Amniotic epithelial cell (primary cell): ENCODE results near the gene CHST15.
A peak's percentile ranks its signal among the peaks of the same experiment; 100 is the strongest.
"Not testable (repeated sequence)": the region's sequence is repeated elsewhere in the genome, so short reads cannot be mapped to it uniquely, and the experiment has no call there.

ENCODE experiments used
- DNase-seq: peaks from one replicate; pipeline ENCODE4 v3.0.0-alpha.2; 2010; ENCODE audit warnings: low read depth

CHST15 gene

GRCh38 chr10:124044143-124044862 is 49.1 kb downstream of the CHST15 start:
- no peak for DNase-seq

- DNase-seq, result no peak
These were observed 49.9 kb downstream of the CHST15 start for GRCh38 chr10:124043310-124044142.

GRCh38 chr10:124042656-124043309 is 50.6 kb downstream of the CHST15 start:
- DNase-seq, result no peak

GRCh38 chr10:124041675-124042445 is 51.5 kb downstream of the CHST15 start:
- no peak for DNase-seq

- DNase-seq, result no peak
These were observed 52.8 kb downstream of the CHST15 start for GRCh38 chr10:124040451-124041188.

- no peak for DNase-seq
These were observed 53.9 kb downstream of the CHST15 start for GRCh38 chr10:124039483-124040013.

GRCh38 chr10:124037784-124038183 is 55.6 kb downstream of the CHST15 start:
- DNase-seq, result no peak

GRCh38 chr10:124037286-124037685 is 56.1 kb downstream of the CHST15 start:
- no peak for DNase-seq

- DNase-seq, result no peak
These were observed 56.7 kb downstream of the CHST15 start for GRCh38 chr10:124036746-124037145.

GRCh38 chr10:124035928-124036558 is 57.4 kb downstream of the CHST15 start:
- no peak for DNase-seq

GRCh38 chr10:124035306-124035927 is 58.0 kb downstream of the CHST15 start:
- DNase-seq, result no peak

GRCh38 chr10:124034576-124035305 is 58.7 kb downstream of the CHST15 start:
- not testable (repeated sequence) for DNase-seq

- DNase-seq, result no peak
These were observed 59.5 kb downstream of the CHST15 start for GRCh38 chr10:124033887-124034218.

GRCh38 chr10:124032971-124033886 is 60.2 kb downstream of the CHST15 start:
- DNase-seq, result peak; percentile 2

GRCh38 chr10:124032087-124032935 is 61.1 kb downstream of the CHST15 start:
- DNase-seq, result no peak

GRCh38 chr10:124030492-124031110 is 62.8 kb downstream of the CHST15 start:
- DNase-seq, result no peak

GRCh38 chr10:124030061-124030460 is 63.3 kb downstream of the CHST15 start:
- no peak for DNase-seq
